Osteocyte (in vitro differentiated cells): ENCODE measurements around the gene NKAIN2. TPM values are rescaled to one million over a fixed set of nuclear protein-coding genes. Genes with fewer than 3 reads are reported as not detected.
A peak's percentile ranks its signal among the peaks of the same experiment; 100 is the strongest.

Source experiments
- DNase-seq: peaks from one replicate; pipeline ENCODE4 v3.0.0; 2021; ENCODE audit warnings: mixed read lengths; ENCODE audit not compliant: unreplicated experiment; ENCODE audit errors: extremely low spot score
- H3K27ac Mint-ChIP-seq: one replicate; pipeline ENCODE4 v1.8.0; 2021; ENCODE audit warnings: mild to moderate bottlenecking, mixed read lengths; ENCODE audit not compliant: unreplicated experiment
- H3K27me3 Mint-ChIP-seq: one replicate; pipeline ENCODE4 v1.8.0; 2021; ENCODE audit warnings: mixed read lengths; ENCODE audit not compliant: unreplicated experiment
- H3K36me3 Mint-ChIP-seq: one replicate; pipeline ENCODE4 v1.8.0; 2021; ENCODE audit warnings: mixed read lengths; ENCODE audit not compliant: unreplicated experiment
- H3K4me1 Mint-ChIP-seq: one replicate; pipeline ENCODE4 v1.8.0; 2021; ENCODE audit warnings: mixed read lengths; ENCODE audit not compliant: unreplicated experiment
- H3K4me3 Mint-ChIP-seq: one replicate; pipeline ENCODE4 v1.8.0; 2021; ENCODE audit warnings: mild to moderate bottlenecking, moderate library complexity, mixed read lengths; ENCODE audit not compliant: unreplicated experiment
- H3K9me3 Mint-ChIP-seq: one replicate; pipeline ENCODE4 v1.8.0; 2021; ENCODE audit warnings: mixed read lengths; ENCODE audit not compliant: unreplicated experiment
- CTCF ChIP-seq: fragments of 200-600 bp; sonication (generic); IDR thresholded peaks from 2 replicates; pipeline ENCODE4 v1.5.0; 2021; ENCODE audit warnings: antibody characterized with exemption, mild to moderate bottlenecking, moderate library complexity
- total RNA-seq: library from RNA; stranded (reverse); gene quantifications from 2 replicates; pipeline ENCODE4 v1.2.1, GENCODE V29; 2021

NKAIN2 gene
- total RNA-seq, 1 donor from 2014 or later, result 17.8 TPM

GRCh38 chr6:124683507-124683906 is 879.8 kb downstream of the NKAIN2 start:
- H3K4me1 Mint-ChIP-seq, result peaks cover 23% of the 10 kb centered on the region
- TF ChIP-seq CTCF, result no peak
- H3K9me3 Mint-ChIP-seq, result peaks cover 20% of the 10 kb centered on the region
- no peak for DNase-seq
- H3K36me3 Mint-ChIP-seq, result peaks cover 18% of the 10 kb centered on the region
- no peaks in the 10 kb centered on the region for H3K27me3 Mint-ChIP-seq
- H3K27ac Mint-ChIP-seq, result no peak overlapping the region
- H3K4me3 Mint-ChIP-seq, result no peak overlapping the region

- Mint-ChIP-seq H3K4me3 (no peak overlapping the region), H3K27me3 (no peaks in the 10 kb centered on the region), H3K36me3 (peaks cover 7% of the 10 kb centered on the region), H3K27ac (no peak overlapping the region), H3K4me1 (peaks cover 31% of the 10 kb centered on the region), H3K9me3 (peaks cover 13% of the 10 kb centered on the region)
- DNase-seq, result no peak
- TF ChIP-seq CTCF, result no peak
Observed at GRCh38 chr6:124684621-124685020, 881.0 kb downstream of the NKAIN2 start.

- peaks cover 4% of the 10 kb centered on the region for H3K36me3 Mint-ChIP-seq
- H3K27ac Mint-ChIP-seq, result peak overlapping the region; percentile 47
- H3K4me3 Mint-ChIP-seq, result no peak overlapping the region
- H3K4me1 Mint-ChIP-seq, result peaks cover 26% of the 10 kb centered on the region
- no peaks in the 10 kb centered on the region for H3K27me3 Mint-ChIP-seq
- no peak for TF ChIP-seq CTCF
- DNase-seq, result no peak
- H3K9me3 Mint-ChIP-seq, result peaks cover 4% of the 10 kb centered on the region
Observed at GRCh38 chr6:124688369-124688768, 884.7 kb downstream of the NKAIN2 start.

- Mint-ChIP-seq H3K9me3 (peaks cover 2% of the 10 kb centered on the region), H3K4me1 (peaks cover 4% of the 10 kb centered on the region), H3K4me3 (no peak overlapping the region), H3K36me3 (no peaks in the 10 kb centered on the region), H3K27ac (no peak overlapping the region), H3K27me3 (no peaks in the 10 kb centered on the region)
- no peak for TF ChIP-seq CTCF
- DNase-seq, result no peak
Observed at GRCh38 chr6:124694139-124694705, 890.6 kb downstream of the NKAIN2 start.

- Mint-ChIP-seq H3K4me1 (peaks cover 12% of the 10 kb centered on the region), H3K27me3 (no peaks in the 10 kb centered on the region), H3K9me3 (no peaks in the 10 kb centered on the region), H3K36me3 (peaks cover 1% of the 10 kb centered on the region), H3K4me3 (no peak overlapping the region), H3K27ac (no peak overlapping the region)
- no peak for TF ChIP-seq CTCF
- DNase-seq, result no peak
Observed at GRCh38 chr6:124699038-124699437, 895.4 kb downstream of the NKAIN2 start.
